Erythroblast (primary cell): ENCODE data around the gene DNM2.

Experiments
- DNase-seq, 2 experiments: peaks; one replicate each; lab custom pipeline; 2025; lab: John Stamatoyannopoulos, UW
- GATA1 ChIP-seq: IDR thresholded peaks from 2 replicates; pipeline ENCODE4 v1.6.1; 2011; ENCODE audit warnings: low read depth, mild to moderate bottlenecking, control low read depth, low read length, moderate library complexity
- POLR2A ChIP-seq: IDR thresholded peaks from 2 replicates; pipeline ENCODE4 v1.6.1; 2011; ENCODE audit warnings: mild to moderate bottlenecking, low read length

The DNM2 gene

GRCh38 chr19:10819124-10820060, 101.5 kb downstream of the DNM2 start:
- no peak for DNase-seq
- no peak for TF ChIP-seq POLR2A
- TF ChIP-seq GATA1, result no peak

GRCh38 chr19:10820173-10820572, 102.3 kb downstream of the DNM2 start:
- no peak for TF ChIP-seq POLR2A
- TF ChIP-seq GATA1, result no peak
- no peak for DNase-seq

GRCh38 chr19:10823690-10824089, 105.8 kb downstream of the DNM2 start:
- TF ChIP-seq POLR2A (no peak), GATA1 (no peak)
- no peak for DNase-seq

GRCh38 chr19:10826231-10826630, 108.4 kb downstream of the DNM2 start:
- TF ChIP-seq GATA1 (no peak), POLR2A (no peak)
- peak; percentile 47 for DNase-seq

- TF ChIP-seq GATA1, result no peak
- TF ChIP-seq POLR2A, result no peak
- DNase-seq, result no peak
Measured at GRCh38 chr19:10826846-10827245, 109.0 kb downstream of the DNM2 start.

- no peak for DNase-seq
Measured at GRCh38 chr19:10828981-10829821, 111.3 kb downstream of the DNM2 start.

GRCh38 chr19:10829967-10830366, 112.1 kb downstream of the DNM2 start:
- no peak for DNase-seq
- TF ChIP-seq POLR2A, result no peak
- TF ChIP-seq GATA1, result no peak

More at GRCh38 chr19:10828981-10829821, 111.3 kb downstream of the DNM2 start:
- TF ChIP-seq GATA1 (no peak), POLR2A (no peak)

GRCh38 chr19:10830370-10830769, 112.5 kb downstream of the DNM2 start:
- DNase-seq, result no peak
- TF ChIP-seq GATA1 (no peak), POLR2A (no peak)

GRCh38 chr19:10830931-10831779, 113.3 kb downstream of the DNM2 start:
- no peak for TF ChIP-seq GATA1
- no peak for DNase-seq

GRCh38 chr19:10831987-10832938, 114.4 kb downstream of the DNM2 start:
- DNase-seq, result no peak
- TF ChIP-seq POLR2A, result no peak
- TF ChIP-seq GATA1, result no peak

GRCh38 chr19:10832939-10833296, 115.0 kb downstream of the DNM2 start:
- no peak for DNase-seq
- TF ChIP-seq GATA1 (no peak), POLR2A (no peak)

GRCh38 chr19:10835089-10835753, 117.3 kb downstream of the DNM2 start:
- no peak for TF ChIP-seq GATA1
- no peak for TF ChIP-seq POLR2A
- DNase-seq, result no peak
